Mesothelial cell of epicardium (in vitro differentiated cells): ENCODE data around the gene PDS5A. TPM values are rescaled to one million over a fixed set of nuclear protein-coding genes. Genes with fewer than 3 reads are reported as not detected.

ENCODE experiments used
- total RNA-seq: library from RNA; stranded (reverse); gene quantifications from 3 replicates; pipeline ENCODE4 v1.2.1, GENCODE V29; 2021

Gene PDS5A
- total RNA-seq, 1 donor from 2014 or later: 86.6 TPM

Other genes with a start within 250 kb of the PDS5A start
- 38.9 to 41.0 TPM (median 40.6 TPM) in 3 replicates for gene N4BP2, start 78.9 kb upstream of the PDS5A start, total RNA-seq
- gene RHOH, start 219.1 kb upstream of the PDS5A start, total RNA-seq: 0.25 to 0.40 TPM (median 0.29 TPM) in 3 replicates